Mesenchymal stem cell (in vitro differentiated cells and primary cell): ENCODE measurements around the gene GRHL1.

Source experiments
- DNase-seq: peaks from one replicate; pipeline ENCODE4 v3.0.0-alpha.2; 2013
- H2AFZ ChIP-seq: one replicate; pipeline ENCODE4 v1.6.1; 2013; ENCODE audit warnings: low read depth, mild to moderate bottlenecking, control low read depth, inconsistent platforms, low read length, moderate library complexity
- H2AK5ac ChIP-seq: 2 replicates; pipeline ENCODE4 v1.6.1; 2013; ENCODE audit warnings: low read length, moderate library complexity, mild to moderate bottlenecking, inconsistent platforms; ENCODE audit not compliant: severe bottlenecking
- H2BK120ac ChIP-seq: one replicate; pipeline ENCODE4 v1.6.1; 2013; ENCODE audit warnings: low read depth, mild to moderate bottlenecking, inconsistent platforms, low read length, moderate library complexity
- H2BK12ac ChIP-seq, 2 experiments: one replicate each; pipeline ENCODE4 v1.6.1; 2013; ENCODE audit warnings: inconsistent platforms in 2 of 2, low read length in 2 of 2, mild to moderate bottlenecking in 2 of 2, moderate library complexity in 2 of 2, control low read depth in 1 of 2
- H2BK15ac ChIP-seq: one replicate; pipeline ENCODE4 v1.6.1; 2013; ENCODE audit warnings: mild to moderate bottlenecking, low read depth, inconsistent platforms; ENCODE audit not compliant: poor library complexity, severe bottlenecking
- H2BK5ac ChIP-seq: 2 replicates; pipeline ENCODE4 v1.6.1; 2013; ENCODE audit warnings: low read depth, mild to moderate bottlenecking, low read length, control low read depth, inconsistent platforms; ENCODE audit not compliant: poor library complexity, severe bottlenecking
- H3K14ac ChIP-seq, 2 experiments: one replicate each; pipeline ENCODE4 v1.6.1; 2013; ENCODE audit warnings: inconsistent platforms in 2 of 2, low read length in 2 of 2, control low read depth in 1 of 2, mild to moderate bottlenecking in 1 of 2, moderate library complexity in 1 of 2
- H3K18ac ChIP-seq, 2 experiments: one replicate each; pipeline ENCODE4 v1.6.1; 2013; ENCODE audit warnings: inconsistent platforms in 2 of 2, low read length in 2 of 2, control low read depth in 1 of 2, low read depth in 1 of 2, mild to moderate bottlenecking in 1 of 2
- H3K23ac ChIP-seq, 2 experiments: one replicate each; pipeline ENCODE4 v1.6.1; 2013; ENCODE audit warnings: inconsistent platforms in 2 of 2, low read length in 2 of 2, mild to moderate bottlenecking in 2 of 2, moderate library complexity in 2 of 2, control low read depth in 1 of 2
- H3K27ac ChIP-seq: 2 replicates; pipeline ENCODE4 v1.5.1; 2013; ENCODE audit warnings: mild to moderate bottlenecking, moderate library complexity, low read length, control low read depth, inconsistent platforms; ENCODE audit not compliant: poor library complexity, severe bottlenecking
- H3K27me3 ChIP-seq, 2 experiments: 2 replicates each; pipeline versions ENCODE4 v1.6.1 to v1.7.0; 2013; ENCODE audit warnings: low read length in 2 of 2, mild to moderate bottlenecking in 2 of 2, moderate library complexity in 2 of 2, control low read depth in 1 of 2, inconsistent platforms in 1 of 2; ENCODE audit not compliant: control insufficient read depth in 1 of 2, insufficient read depth in 1 of 2
- H3K36me3 ChIP-seq, 2 experiments: 2 replicates each; pipeline versions ENCODE4 v1.6.1 to v1.7.0; 2013; ENCODE audit warnings: low read length in 2 of 2, control low read depth in 1 of 2, inconsistent platforms in 1 of 2, low read depth in 1 of 2, mild to moderate bottlenecking in 1 of 2; ENCODE audit not compliant: insufficient read depth in 2 of 2, control insufficient read depth in 1 of 2
- H3K4ac ChIP-seq, 2 experiments: one replicate each; pipeline ENCODE4 v1.6.1; 2013; ENCODE audit warnings: inconsistent platforms in 2 of 2, low read length in 2 of 2, mild to moderate bottlenecking in 2 of 2, moderate library complexity in 2 of 2, control low read depth in 1 of 2, low read depth in 1 of 2
- H3K4me1 ChIP-seq: 2 replicates; pipeline ENCODE4 v1.6.1; 2013; ENCODE audit warnings: low read depth, low read length, control low read depth; ENCODE audit not compliant: control insufficient read depth, insufficient read depth
- H3K4me2 ChIP-seq: 2 replicates; pipeline ENCODE4 v1.6.1; 2013; ENCODE audit warnings: low read length, mild to moderate bottlenecking, inconsistent platforms; ENCODE audit not compliant: poor library complexity, severe bottlenecking
- H3K4me3 ChIP-seq, 2 experiments: 2 replicates each; pipeline versions ENCODE4 v1.5.1 to v1.7.0; 2013; ENCODE audit warnings: low read length in 2 of 2, mild to moderate bottlenecking in 2 of 2, control low read depth in 1 of 2, low read depth in 1 of 2; ENCODE audit not compliant: insufficient read depth in 1 of 2
- H3K79me1 ChIP-seq: replicated peaks from 2 replicates; pipeline ENCODE4 v1.6.1; 2013; ENCODE audit warnings: mild to moderate bottlenecking, control low read depth, low read length, inconsistent platforms; ENCODE audit not compliant: poor library complexity, severe bottlenecking
- H3K9ac ChIP-seq: 2 replicates; pipeline ENCODE4 v1.7.0; 2013; ENCODE audit warnings: mild to moderate bottlenecking, low read length, moderate library complexity
- H3K9me3 ChIP-seq: 2 replicates; pipeline ENCODE4 v1.7.0; 2013; ENCODE audit warnings: mild to moderate bottlenecking, low read length; ENCODE audit not compliant: control insufficient read depth
- H4K8ac ChIP-seq: one replicate; pipeline ENCODE4 v1.6.1; 2013; ENCODE audit warnings: inconsistent platforms, mild to moderate bottlenecking, low read length, moderate library complexity
- H4K91ac ChIP-seq: one replicate; pipeline ENCODE4 v1.6.1; 2013; ENCODE audit warnings: mild to moderate bottlenecking, low read length, inconsistent platforms
- WGBS: methylation state at CpG from one replicate; pipeline ENCODE4 v1.1.7; 2013; ENCODE audit warnings: mixed read lengths; 5-methylcytosine and 5-hydroxymethylcytosine counted together

The GRHL1 gene

DNA sequence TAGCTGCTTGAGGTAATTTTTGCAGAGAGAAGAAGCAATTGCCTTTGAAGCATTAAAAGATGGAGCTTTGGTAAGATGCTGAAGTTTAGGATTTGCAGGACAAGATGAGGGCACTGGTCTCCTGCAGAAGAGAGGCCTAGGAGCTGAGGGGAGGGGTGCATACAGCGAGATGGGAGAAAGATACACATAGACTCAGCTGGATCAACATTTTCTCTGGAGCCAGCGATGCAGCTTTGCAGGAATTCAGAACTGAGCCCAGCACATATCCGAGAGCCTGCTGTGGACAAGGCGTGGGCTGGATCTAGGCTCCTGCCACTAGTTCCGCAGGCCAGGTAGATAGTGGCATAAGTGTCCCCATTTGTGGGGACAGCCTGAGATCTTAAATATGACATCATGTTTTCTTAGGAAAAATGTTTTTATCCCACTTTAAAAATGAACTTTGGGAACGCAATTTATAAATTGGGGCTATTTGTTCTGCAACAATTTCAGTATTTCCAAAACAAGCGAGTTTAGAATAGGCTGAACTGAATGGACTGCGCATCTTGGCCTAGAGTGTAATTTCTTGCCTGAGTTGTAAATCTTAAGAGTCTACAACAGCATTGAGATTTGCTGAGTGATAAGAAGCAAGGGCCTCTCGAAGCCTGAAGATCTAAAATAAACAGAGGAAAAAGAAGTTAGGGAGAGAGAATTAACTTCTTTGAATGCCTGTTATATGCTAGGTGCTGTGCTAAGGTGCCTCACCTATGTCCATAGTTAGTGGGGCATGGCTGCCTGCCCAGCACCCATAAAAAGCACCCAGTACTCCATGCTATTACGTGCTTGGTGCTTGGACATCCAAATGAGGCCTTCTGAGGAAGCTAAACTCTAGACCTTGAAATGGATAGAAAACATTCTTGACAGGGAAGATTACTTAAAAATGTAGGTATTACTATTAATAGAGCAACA is 17.3 kb downstream of the GRHL1 start:
- Histone ChIP-seq H4K8ac (no peak overlapping the region), H3K14ac (no peak overlapping the region), H3K9me3 (no peaks in the 10 kb centered on the region), H3K9ac (no peak overlapping the region), H3K4me3 (no peak overlapping the region), H2BK120ac (no peak overlapping the region), H2AK5ac (no peak overlapping the region), H2BK5ac (no peak overlapping the region), H3K4ac (no peak overlapping the region), H3K79me1 (no peaks in the 10 kb centered on the region), H3K4me2 (no peak overlapping the region), H3K27ac (no peak overlapping the region), H3K36me3 (no peaks in the 10 kb centered on the region), H2BK12ac (no peak overlapping the region), H4K91ac (no peak overlapping the region), H2BK15ac (no peak overlapping the region), H2AFZ (no peak overlapping the region), H3K4me1 (peaks cover 7% of the 10 kb centered on the region), H3K18ac (no peak overlapping the region), H3K27me3 (no peaks in the 10 kb centered on the region), H3K23ac (no peak overlapping the region)
- 73% methylated on average over 10 of the region's 10 CpGs for WGBS
- peak; percentile 11 for DNase-seq

GRCh38 chr2:9970200-9971044 is 18.9 kb downstream of the GRHL1 start:
- WGBS, result 84% methylated on average over 12 of the region's 12 CpGs
- no peak overlapping the region for H3K23ac ChIP-seq
- H3K79me1 ChIP-seq, result no peaks in the 10 kb centered on the region
- no peak overlapping the region for H2AFZ ChIP-seq
- no peak overlapping the region for H3K27ac ChIP-seq
- H3K27me3 ChIP-seq, result no peaks in the 10 kb centered on the region
- H3K9ac ChIP-seq, result peak overlapping the region; percentile 58
- H2AK5ac ChIP-seq, result no peak overlapping the region
- H2BK15ac ChIP-seq, result no peak overlapping the region
- H4K91ac ChIP-seq, result no peak overlapping the region
- DNase-seq, result no peak
- no peak overlapping the region for H4K8ac ChIP-seq
- H3K36me3 ChIP-seq, result no peaks in the 10 kb centered on the region
- no peaks in the 10 kb centered on the region for H3K9me3 ChIP-seq
- H3K14ac ChIP-seq, result no peak overlapping the region
- no peak overlapping the region for H2BK120ac ChIP-seq
- no peak overlapping the region for H3K4ac ChIP-seq
- peak overlapping the region in 1 of 2 experiments; percentile 8 for H3K4me3 ChIP-seq
- no peak overlapping the region for H2BK12ac ChIP-seq
- no peak overlapping the region for H3K4me2 ChIP-seq
- peaks cover 11% of the 10 kb centered on the region for H3K4me1 ChIP-seq
- no peak overlapping the region for H2BK5ac ChIP-seq
- no peak overlapping the region for H3K18ac ChIP-seq

DNA sequence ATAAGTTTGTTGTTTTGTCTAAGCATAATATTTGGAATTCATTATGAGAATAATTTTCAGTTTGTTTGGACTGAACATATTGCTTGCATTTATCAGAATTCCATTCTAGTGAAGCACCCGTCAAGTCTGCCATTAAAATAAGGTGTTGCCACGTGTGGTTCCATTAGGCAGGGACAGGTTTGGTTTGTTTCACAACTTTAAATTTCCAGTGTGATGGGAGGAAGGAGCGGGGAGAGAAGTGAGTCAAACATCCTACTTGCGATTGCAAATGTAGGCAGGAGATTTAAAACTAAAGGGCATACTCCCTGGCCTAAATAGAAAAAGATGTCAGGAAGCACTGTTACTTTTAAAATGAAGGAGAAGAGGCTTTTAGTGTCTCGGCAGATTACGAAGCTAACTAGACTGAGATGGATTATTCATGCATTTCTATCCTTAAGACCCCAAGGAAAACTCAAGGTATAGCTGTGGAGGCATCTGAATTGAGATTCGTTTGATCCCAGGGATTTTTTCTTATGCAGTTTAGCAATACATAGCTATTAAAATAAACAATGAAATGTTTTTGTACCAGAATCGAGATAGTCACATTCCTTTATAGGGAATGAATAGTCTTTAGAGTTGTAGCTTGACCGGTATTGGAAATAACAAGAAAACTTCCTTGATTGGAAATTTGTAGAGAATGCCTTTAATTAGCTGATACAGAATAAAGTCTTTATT is 19.8 kb downstream of the GRHL1 start:
- no peaks in the 10 kb centered on the region for H3K79me1 ChIP-seq
- H2BK12ac ChIP-seq, result no peak overlapping the region
- no peak overlapping the region for H2BK120ac ChIP-seq
- no peak overlapping the region for H2BK15ac ChIP-seq
- peak overlapping the region in 1 of 2 experiments; percentile 8 for H3K4me3 ChIP-seq
- no peak overlapping the region for H4K91ac ChIP-seq
- H3K27ac ChIP-seq, result no peak overlapping the region
- H2AK5ac ChIP-seq, result no peak overlapping the region
- no peak overlapping the region for H2BK5ac ChIP-seq
- peaks cover 16% of the 10 kb centered on the region for H3K4me1 ChIP-seq
- H3K4me2 ChIP-seq, result no peak overlapping the region
- no peak overlapping the region for H2AFZ ChIP-seq
- H3K4ac ChIP-seq, result no peak overlapping the region
- no peaks in the 10 kb centered on the region for H3K27me3 ChIP-seq
- no peaks in the 10 kb centered on the region for H3K9me3 ChIP-seq
- H3K9ac ChIP-seq, result peak overlapping the region; percentile 58
- H3K18ac ChIP-seq, result no peak overlapping the region
- 88% methylated on average over 8 of the region's 9 CpGs for WGBS
- no peak for DNase-seq
- no peak overlapping the region for H3K14ac ChIP-seq
- H3K36me3 ChIP-seq, result no peaks in the 10 kb centered on the region
- H3K23ac ChIP-seq, result no peak overlapping the region
- no peak overlapping the region for H4K8ac ChIP-seq
